ENCODE measurements around the gene RPL13. TPM values are rescaled to one million over a fixed set of nuclear protein-coding genes. Genes with fewer than 3 reads are reported as not detected.

The RPL13 gene
- total and polyA plus RNA-seq, 9 of the 15 experiments (the other 6 are each of a cell fraction or from before 2014, with no cell fraction given), result 227 to 6,042 (median 1,633) TPM

DNA sequence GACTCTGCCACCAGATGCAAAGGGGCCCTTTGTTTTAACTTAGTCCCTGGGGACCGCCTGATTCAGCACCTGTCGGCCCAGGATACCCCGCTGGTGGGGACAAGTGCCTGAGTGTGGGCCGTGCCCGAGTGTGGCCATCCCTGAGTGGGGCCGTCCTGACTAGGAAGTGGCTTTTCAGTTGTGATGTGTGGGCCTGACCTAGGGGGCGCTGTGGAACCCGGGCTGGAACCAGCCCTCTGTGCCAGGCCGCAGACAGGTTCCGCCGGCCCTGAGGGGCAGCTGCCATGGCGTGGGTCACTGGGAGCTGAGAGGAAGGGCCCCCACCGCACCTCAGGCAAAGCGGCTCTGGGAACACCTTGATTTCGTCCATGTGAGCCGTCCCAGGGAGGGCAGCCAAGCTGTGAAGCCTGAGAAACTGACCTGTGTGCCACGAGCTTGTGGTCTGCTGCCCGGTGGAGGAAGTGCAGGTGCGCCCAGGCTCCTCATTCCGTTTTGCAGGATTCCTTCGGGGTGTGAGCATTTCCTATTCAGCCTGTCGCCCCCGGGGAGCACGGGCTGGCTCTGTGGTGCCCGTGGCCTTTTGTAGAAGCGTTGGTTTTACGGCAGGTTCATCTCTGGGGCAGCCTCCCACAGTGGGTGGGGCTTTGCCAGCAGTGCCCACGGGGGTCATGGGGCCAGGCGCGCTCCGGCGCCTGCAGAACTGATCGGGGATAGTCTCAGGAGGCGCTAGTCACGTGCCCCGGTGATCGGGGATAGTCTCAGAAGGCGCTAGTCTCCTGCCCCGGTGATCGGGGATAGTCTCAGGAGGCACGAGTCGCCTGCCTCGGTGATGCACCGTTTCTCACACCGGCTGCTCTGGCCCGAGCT, 5.3 kb downstream of the RPL13 start (continued):
- TF ChIP-seq, protein P1, sequence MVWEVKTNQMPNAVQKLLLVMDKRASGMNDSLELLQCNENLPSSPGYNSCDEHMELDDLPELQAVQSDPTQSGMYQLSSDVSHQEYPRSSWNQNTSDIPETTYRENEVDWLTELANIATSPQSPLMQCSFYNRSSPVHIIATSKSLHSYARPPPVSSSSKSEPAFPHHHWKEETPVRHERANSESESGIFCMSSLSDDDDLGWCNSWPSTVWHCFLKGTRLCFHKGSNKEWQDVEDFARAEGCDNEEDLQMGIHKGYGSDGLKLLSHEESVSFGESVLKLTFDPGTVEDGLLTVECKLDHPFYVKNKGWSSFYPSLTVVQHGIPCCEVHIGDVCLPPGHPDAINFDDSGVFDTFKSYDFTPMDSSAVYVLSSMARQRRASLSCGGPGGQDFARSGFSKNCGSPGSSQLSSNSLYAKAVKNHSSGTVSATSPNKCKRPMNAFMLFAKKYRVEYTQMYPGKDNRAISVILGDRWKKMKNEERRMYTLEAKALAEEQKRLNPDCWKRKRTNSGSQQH (CRISPR knock-in tag; IDR thresholded peaks at IDR 0.05), result peak; percentile 19; the same call in 1 of the 2 replicates
- TF ChIP-seq, protein P2, sequence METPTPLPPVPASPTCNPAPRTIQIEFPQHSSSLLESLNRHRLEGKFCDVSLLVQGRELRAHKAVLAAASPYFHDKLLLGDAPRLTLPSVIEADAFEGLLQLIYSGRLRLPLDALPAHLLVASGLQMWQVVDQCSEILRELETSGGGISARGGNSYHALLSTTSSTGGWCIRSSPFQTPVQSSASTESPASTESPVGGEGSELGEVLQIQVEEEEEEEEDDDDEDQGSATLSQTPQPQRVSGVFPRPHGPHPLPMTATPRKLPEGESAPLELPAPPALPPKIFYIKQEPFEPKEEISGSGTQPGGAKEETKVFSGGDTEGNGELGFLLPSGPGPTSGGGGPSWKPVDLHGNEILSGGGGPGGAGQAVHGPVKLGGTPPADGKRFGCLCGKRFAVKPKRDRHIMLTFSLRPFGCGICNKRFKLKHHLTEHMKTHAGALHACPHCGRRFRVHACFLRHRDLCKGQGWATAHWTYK (CRISPR knock-in tag; IDR thresholded peaks at IDR 0.05), result 0 out of 2 replicates have a peak, but pooled peaks have one; percentile 23
- TF ChIP-seq TAL1 (IDR thresholded peaks at IDR 0.05), result no peak
- TF ChIP-seq ZNF609 (CRISPR knock-in tag; IDR thresholded peaks at IDR 0.05; ENCODE audit: borderline replicate concordance), result no peak
- TF ChIP-seq NCOR1 (IDR thresholded peaks at IDR 0.05), result no peak
- TF ChIP-seq WHSC1 (IDR thresholded peaks at IDR 0.05; ENCODE audit: low read length), result no peak
- no peak for TF ChIP-seq BRCA1 (IDR thresholded peaks at IDR 0.05)
- TF ChIP-seq BRCA1 (CRISPR knock-in tag; IDR thresholded peaks at IDR 0.05), result no peak
- TF ChIP-seq, protein P3, sequence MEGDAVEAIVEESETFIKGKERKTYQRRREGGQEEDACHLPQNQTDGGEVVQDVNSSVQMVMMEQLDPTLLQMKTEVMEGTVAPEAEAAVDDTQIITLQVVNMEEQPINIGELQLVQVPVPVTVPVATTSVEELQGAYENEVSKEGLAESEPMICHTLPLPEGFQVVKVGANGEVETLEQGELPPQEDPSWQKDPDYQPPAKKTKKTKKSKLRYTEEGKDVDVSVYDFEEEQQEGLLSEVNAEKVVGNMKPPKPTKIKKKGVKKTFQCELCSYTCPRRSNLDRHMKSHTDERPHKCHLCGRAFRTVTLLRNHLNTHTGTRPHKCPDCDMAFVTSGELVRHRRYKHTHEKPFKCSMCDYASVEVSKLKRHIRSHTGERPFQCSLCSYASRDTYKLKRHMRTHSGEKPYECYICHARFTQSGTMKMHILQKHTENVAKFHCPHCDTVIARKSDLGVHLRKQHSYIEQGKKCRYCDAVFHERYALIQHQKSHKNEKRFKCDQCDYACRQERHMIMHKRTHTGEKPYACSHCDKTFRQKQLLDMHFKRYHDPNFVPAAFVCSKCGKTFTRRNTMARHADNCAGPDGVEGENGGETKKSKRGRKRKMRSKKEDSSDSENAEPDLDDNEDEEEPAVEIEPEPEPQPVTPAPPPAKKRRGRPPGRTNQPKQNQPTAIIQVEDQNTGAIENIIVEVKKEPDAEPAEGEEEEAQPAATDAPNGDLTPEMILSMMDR (IDR thresholded peaks at IDR 0.05 in 2 of 3, conservative IDR thresholded peaks at IDR 0.05 in 1 of 3; ENCODE audit: insufficient read depth in 2 of 3, low read depth in 1 of 3, low read length in 3 of 3), result peak; percentile 51 to 83 (median 56)
- 0 out of 2 replicates have a peak, but pooled peaks have one; percentile 30 for TF ChIP-seq GABPB1 (CRISPR knock-in tag; IDR thresholded peaks at IDR 0.05)
- TF ChIP-seq, protein P4, sequence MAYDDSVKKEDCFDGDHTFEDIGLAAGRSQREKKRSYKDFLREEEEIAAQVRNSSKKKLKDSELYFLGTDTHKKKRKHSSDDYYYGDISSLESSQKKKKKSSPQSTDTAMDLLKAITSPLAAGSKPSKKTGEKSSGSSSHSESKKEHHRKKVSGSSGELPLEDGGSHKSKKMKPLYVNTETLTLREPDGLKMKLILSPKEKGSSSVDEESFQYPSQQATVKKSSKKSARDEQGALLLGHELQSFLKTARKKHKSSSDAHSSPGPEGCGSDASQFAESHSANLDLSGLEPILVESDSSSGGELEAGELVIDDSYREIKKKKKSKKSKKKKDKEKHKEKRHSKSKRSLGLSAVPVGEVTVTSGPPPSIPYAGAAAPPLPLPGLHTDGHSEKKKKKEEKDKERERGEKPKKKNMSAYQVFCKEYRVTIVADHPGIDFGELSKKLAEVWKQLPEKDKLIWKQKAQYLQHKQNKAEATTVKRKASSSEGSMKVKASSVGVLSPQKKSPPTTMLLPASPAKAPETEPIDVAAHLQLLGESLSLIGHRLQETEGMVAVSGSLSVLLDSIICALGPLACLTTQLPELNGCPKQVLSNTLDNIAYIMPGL (CRISPR knock-in tag; IDR thresholded peaks at IDR 0.05), result peak; percentile 45; the same call in 1 of the 2 replicates
- TF ChIP-seq PTBP1 (IDR thresholded peaks at IDR 0.05; ENCODE audit: low read depth, low read length), result peak; percentile 26; the same call in 1 of the 2 replicates
- TF ChIP-seq ZNF57 (CRISPR knock-in tag; IDR thresholded peaks at IDR 0.05), result no peak
- no peak for TF ChIP-seq U2AF1 (optimal IDR thresholded peaks at IDR 0.05; ENCODE audit: low read depth, low read length)
- TF ChIP-seq ZNF436 (CRISPR knock-in tag; IDR thresholded peaks at IDR 0.05), result no peak
